GM12892 (cell line): Measurements from ENCODE around the gene CNTNAP2.

ENCODE experiments used
- POLR2A ChIP-seq: IDR thresholded peaks from 2 replicates; pipeline ENCODE4 v1.6.1; 2011; ENCODE audit warnings: low read depth, low read length, control low read depth
- POLR2AphosphoS5 ChIP-seq: IDR thresholded peaks from 2 replicates; pipeline ENCODE4 v1.6.1; 2011; ENCODE audit warnings: low read depth, low read length, control low read depth

DNA sequence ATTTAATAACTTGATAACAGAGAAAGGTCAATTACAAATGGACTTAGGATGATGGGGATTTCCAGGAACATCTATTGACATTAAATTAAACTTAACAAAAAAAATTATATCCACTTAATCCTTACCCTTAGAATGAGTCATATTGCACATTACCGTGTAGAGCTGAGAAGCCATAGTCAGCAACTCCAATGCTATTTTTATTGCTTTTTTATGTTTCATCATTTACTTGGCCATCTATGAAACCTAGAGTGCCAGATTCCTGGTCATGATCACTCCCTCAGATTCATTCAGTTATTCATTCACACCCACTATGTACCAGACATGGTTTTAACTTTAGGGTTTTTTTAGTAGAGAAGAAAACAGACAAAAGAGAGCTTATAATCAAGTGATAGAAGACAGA lies 1180.4 kb downstream of the CNTNAP2 start:
- TF ChIP-seq POLR2A (no peak), POLR2AphosphoS5 (no peak)
